Keratinocyte (primary cell): Measurements from ENCODE around the gene COX6B2. TPM values are rescaled to one million over a fixed set of nuclear protein-coding genes. Genes with fewer than 3 reads are reported as not detected.
A peak's percentile ranks its signal among the peaks of the same experiment; 100 is the strongest.

Experiments
- DNase-seq: peaks from one replicate; pipeline ENCODE4 v3.0.0-alpha.2; 2011; ENCODE audit warnings: low read depth, missing footprints, low spot score
- FAIRE-seq: peaks from 2 replicates; lab custom pipeline; 2011; peaks lifted over from hg19 to GRCh38; lab: Jason Lieb, UNC
- H2AFZ ChIP-seq: 2 replicates; pipeline ENCODE4 v1.6.0; 2012; ENCODE audit warnings: low read length, control low read depth, inconsistent platforms; ENCODE audit not compliant: control insufficient read depth
- H3K27ac ChIP-seq: 2 replicates; pipeline ENCODE4 v1.5.1; 2011; ENCODE audit warnings: low read length; ENCODE audit not compliant: control insufficient read depth, insufficient read depth
- H3K27me3 ChIP-seq: 3 replicates; pipeline ENCODE4 v1.6.0; 2011; ENCODE audit warnings: low read length; ENCODE audit not compliant: control insufficient read depth, insufficient read depth; ENCODE audit errors: extremely low read depth
- H3K36me3 ChIP-seq, 2 experiments: 2 replicates in 1 of 2; 3 replicates in 1 of 2; pipeline ENCODE4 v1.5.1; 2011; ENCODE audit warnings: low read length in 2 of 2, mild to moderate bottlenecking in 1 of 2; ENCODE audit not compliant: control insufficient read depth in 2 of 2, insufficient read depth in 2 of 2; ENCODE audit errors: extremely low read depth in 1 of 2
- H3K4me1 ChIP-seq: 3 replicates; pipeline ENCODE4 v1.5.1; 2011; ENCODE audit warnings: low read length; ENCODE audit not compliant: control insufficient read depth, insufficient read depth; ENCODE audit errors: extremely low read depth
- H3K4me2 ChIP-seq: 3 replicates; pipeline ENCODE4 v1.6.0; 2011; ENCODE audit warnings: low read depth, low read length; ENCODE audit not compliant: control insufficient read depth, insufficient read depth; ENCODE audit errors: extremely low read depth
- H3K4me3 ChIP-seq, 3 experiments: fragments of 200-600 bp in 1 of 3; sonication (generic) in 1 of 3; 2 replicates in 2 of 3; 3 replicates in 1 of 3; pipeline ENCODE4 v1.5.1; 2011 to 2016; ENCODE audit warnings: low read length in 3 of 3, mild to moderate bottlenecking in 3 of 3, control low read depth in 2 of 3, inconsistent platforms in 1 of 3, low read depth in 1 of 3, mixed read lengths in 1 of 3, mixed run types in 1 of 3, moderate library complexity in 1 of 3; ENCODE audit not compliant: control insufficient read depth in 2 of 3, insufficient read depth in 2 of 3; ENCODE audit errors: extremely low read depth in 1 of 3
- H3K79me2 ChIP-seq: 2 replicates; pipeline ENCODE4 v1.6.0; 2012; ENCODE audit warnings: low read length; ENCODE audit not compliant: control insufficient read depth, insufficient read depth
- H3K9ac ChIP-seq: 3 replicates; pipeline ENCODE4 v1.6.0; 2011; ENCODE audit warnings: low read length; ENCODE audit not compliant: control insufficient read depth, insufficient read depth; ENCODE audit errors: extremely low read depth
- H3K9me1 ChIP-seq: 3 replicates; pipeline ENCODE4 v1.6.0; 2011; ENCODE audit warnings: low read length; ENCODE audit not compliant: control insufficient read depth, insufficient read depth; ENCODE audit errors: extremely low read depth
- H3K9me3 ChIP-seq: 2 replicates; pipeline ENCODE4 v1.5.1; 2012; ENCODE audit warnings: low read depth, low read length; ENCODE audit not compliant: control insufficient read depth
- H4K20me1 ChIP-seq: 3 replicates; pipeline ENCODE4 v1.6.0; 2011; ENCODE audit warnings: low read length; ENCODE audit not compliant: control insufficient read depth, insufficient read depth; ENCODE audit errors: extremely low read depth
- EZH2 ChIP-seq: IDR thresholded peaks from one replicate; pipeline ENCODE4 v1.6.1; 2012; ENCODE audit warnings: inconsistent platforms, mild to moderate bottlenecking, low read length, moderate library complexity
- dilution Hi-C: fragments of 300-500 bp; cut with MboI; formaldehyde crosslinking; loops from one replicate; pipeline ENCODE4 v1.7.0; 2020; ENCODE audit warnings: low sequenced_read_pairs; ENCODE audit not compliant: extremely low pct_ligation_motif_present
- polyA plus RNA-seq, 5 experiments: library from polyadenylated mRNA; depleted of rRNA in 3 of 5; stranded (reverse) in 3 of 5; stranded (forward) in 1 of 5; unstranded in 1 of 5; fragments of >200 nt; gene quantifications; 1 replicate in 1 of 5; 2 replicates in 3 of 5; 3 replicates in 1 of 5; pipeline versions ENCODE4 v1.2.1 to v1.2.3, GENCODE V29; 2011 to 2012; ENCODE audit warnings: missing spikeins in 2 of 5, low read depth in 1 of 5, low replicate concordance in 1 of 5
- TF ChIP-seq, protein P1 (sequence below), 3 experiments: IDR thresholded peaks in 1 of 3; conservative IDR thresholded peaks in 1 of 3; optimal IDR thresholded peaks in 1 of 3; 2 replicates in 2 of 3; 3 replicates in 1 of 3; pipeline versions ENCODE3 to v1.5.1; 2011; ENCODE audit warnings: low read length in 3 of 3, mild to moderate bottlenecking in 3 of 3, moderate library complexity in 2 of 3, control low read depth in 1 of 3, inconsistent platforms in 1 of 3; ENCODE audit not compliant: insufficient read depth in 2 of 3; ENCODE audit errors: extremely low read depth in 1 of 3

COX6B2 gene
- polyA plus RNA-seq, 1 donor (not counting 4 experiments of a cell fraction or from before 2014, with no cell fraction given) = 1.4 TPM

DNA sequence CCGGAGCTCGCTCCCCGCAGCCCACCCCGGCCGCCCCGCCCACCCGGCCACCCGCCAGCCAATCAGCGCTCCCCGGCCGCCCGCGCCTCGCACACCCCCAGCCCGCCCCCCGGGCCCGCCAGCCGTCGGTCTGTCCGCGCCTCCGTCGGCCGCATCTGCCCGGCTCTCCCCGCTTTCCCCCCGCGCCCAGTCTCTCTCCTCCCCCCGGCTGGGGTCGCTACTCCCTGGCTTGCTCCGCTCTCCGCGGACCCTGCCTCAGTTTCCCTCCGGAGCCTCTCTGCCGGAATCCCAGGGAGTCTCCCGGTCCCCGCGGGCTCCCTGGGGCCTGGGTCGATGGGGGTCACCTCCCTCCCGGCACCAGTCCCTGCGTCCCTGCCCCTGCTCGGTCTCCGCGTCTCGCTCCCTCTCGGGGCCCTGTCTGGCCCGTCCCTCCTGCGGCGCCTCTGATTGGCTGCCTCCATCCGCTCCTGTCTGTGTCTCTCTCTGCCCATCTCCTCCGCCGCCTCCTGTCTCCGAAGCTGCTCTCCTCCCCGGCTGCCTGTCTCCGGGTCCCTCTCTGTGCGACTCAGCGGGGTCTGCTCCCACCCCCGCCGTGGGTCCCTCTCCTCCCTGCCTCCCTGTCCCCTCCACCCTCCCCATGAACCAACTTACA is 15.3 kb upstream of the COX6B2 start:
- dilution Hi-C loops = no loop called here
- no peaks in the 10 kb centered on the region for H3K79me2 ChIP-seq
- H3K9ac ChIP-seq = peak overlapping the region; percentile 69
- no peaks in the 10 kb centered on the region for H3K36me3 ChIP-seq
- H2AFZ ChIP-seq = peak overlapping the region; percentile 63
- H3K4me1 ChIP-seq = peaks cover 15% of the 10 kb centered on the region
- H3K9me1 ChIP-seq = no peaks in the 10 kb centered on the region
- peak overlapping the region; percentile 77 for H3K4me2 ChIP-seq
- peak overlapping the region; percentile 63 to 78 (median 76) for H3K4me3 ChIP-seq
- H4K20me1 ChIP-seq = no peaks in the 10 kb centered on the region
- DNase-seq = no peak
- no peaks in the 10 kb centered on the region for H3K9me3 ChIP-seq
- FAIRE-seq = no peak
- H3K27ac ChIP-seq = peak overlapping the region; percentile 36
- peaks cover 15% of the 10 kb centered on the region for H3K27me3 ChIP-seq
- TF ChIP-seq, protein P1, sequence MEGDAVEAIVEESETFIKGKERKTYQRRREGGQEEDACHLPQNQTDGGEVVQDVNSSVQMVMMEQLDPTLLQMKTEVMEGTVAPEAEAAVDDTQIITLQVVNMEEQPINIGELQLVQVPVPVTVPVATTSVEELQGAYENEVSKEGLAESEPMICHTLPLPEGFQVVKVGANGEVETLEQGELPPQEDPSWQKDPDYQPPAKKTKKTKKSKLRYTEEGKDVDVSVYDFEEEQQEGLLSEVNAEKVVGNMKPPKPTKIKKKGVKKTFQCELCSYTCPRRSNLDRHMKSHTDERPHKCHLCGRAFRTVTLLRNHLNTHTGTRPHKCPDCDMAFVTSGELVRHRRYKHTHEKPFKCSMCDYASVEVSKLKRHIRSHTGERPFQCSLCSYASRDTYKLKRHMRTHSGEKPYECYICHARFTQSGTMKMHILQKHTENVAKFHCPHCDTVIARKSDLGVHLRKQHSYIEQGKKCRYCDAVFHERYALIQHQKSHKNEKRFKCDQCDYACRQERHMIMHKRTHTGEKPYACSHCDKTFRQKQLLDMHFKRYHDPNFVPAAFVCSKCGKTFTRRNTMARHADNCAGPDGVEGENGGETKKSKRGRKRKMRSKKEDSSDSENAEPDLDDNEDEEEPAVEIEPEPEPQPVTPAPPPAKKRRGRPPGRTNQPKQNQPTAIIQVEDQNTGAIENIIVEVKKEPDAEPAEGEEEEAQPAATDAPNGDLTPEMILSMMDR (optimal IDR thresholded peaks at IDR 0.05 in 1 of 3, IDR thresholded peaks at IDR 0.05 in 1 of 3, conservative IDR thresholded peaks at IDR 0.05 in 1 of 3; ENCODE audit: extremely low read depth in 1 of 3, insufficient read depth in 2 of 3, low read length in 3 of 3) = no peak
- TF ChIP-seq EZH2 = no peak

DNA sequence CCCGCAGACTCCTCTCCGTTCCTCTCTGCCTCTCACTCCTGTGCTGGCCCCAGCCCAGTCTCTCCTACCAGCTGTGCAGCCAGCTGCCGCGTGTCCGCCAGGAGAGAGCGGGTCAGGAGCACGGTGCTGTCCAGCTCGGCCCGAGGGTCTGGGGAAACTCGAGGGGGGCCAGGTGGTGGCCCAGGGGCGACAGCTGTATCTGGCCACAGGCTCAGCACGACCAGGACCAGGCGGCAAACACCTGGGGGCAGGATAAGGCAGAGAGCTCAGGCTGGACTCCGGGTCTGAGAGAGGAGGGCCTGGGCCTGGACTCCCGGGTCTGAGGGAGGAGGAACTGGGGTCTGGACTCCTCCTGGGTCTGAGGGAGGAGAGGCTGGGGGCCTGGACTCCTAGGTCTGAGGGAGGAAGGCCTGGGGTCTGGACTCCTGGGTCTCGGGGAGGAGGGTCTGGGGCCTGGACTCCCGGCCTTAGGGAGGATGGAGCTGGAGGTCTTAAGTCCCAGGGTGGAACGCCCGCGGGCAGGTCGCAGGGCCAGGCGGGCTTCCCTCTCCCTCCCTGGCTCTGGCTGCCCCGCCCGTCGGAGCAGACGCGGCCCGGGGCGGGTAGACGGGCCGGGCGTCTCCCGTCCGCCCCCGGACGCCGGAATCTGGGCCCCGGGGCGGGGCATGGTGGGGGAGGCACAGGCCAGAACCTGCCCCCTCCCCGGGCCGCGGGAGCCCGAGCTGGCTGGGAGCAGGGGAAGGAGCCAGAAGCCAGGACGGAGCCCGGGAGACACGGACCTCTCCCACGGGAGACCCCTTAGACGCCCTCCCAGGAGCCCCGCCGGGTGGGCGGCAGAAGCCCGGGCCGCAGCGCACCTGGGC is 14.4 kb upstream of the COX6B2 start:
- FAIRE-seq = no peak
- H2AFZ ChIP-seq = no peak overlapping the region

More for the DNA sequence above, 14.4 kb upstream of the COX6B2 start:
- peak overlapping the region; percentile 32 for H3K4me2 ChIP-seq
- no peaks in the 10 kb centered on the region for H4K20me1 ChIP-seq
- H3K9ac ChIP-seq = peak overlapping the region; percentile 41
- H3K9me1 ChIP-seq = no peaks in the 10 kb centered on the region
- no peak for TF ChIP-seq EZH2
- TF ChIP-seq, protein P1 (optimal IDR thresholded peaks at IDR 0.05 in 1 of 3, IDR thresholded peaks at IDR 0.05 in 1 of 3, conservative IDR thresholded peaks at IDR 0.05 in 1 of 3; ENCODE audit: extremely low read depth in 1 of 3, insufficient read depth in 2 of 3, low read length in 3 of 3) = no peak
- peaks cover 12% of the 10 kb centered on the region for H3K27me3 ChIP-seq
- H3K4me3 ChIP-seq = peak overlapping the region; percentile 37 to 49 (median 38)
- H3K27ac ChIP-seq = no peak overlapping the region
- dilution Hi-C loops = no loop called here
- H3K4me1 ChIP-seq = peaks cover 15% of the 10 kb centered on the region
- H3K79me2 ChIP-seq = no peaks in the 10 kb centered on the region
- no peak for DNase-seq
- H3K36me3 ChIP-seq = no peaks in the 10 kb centered on the region
- no peaks in the 10 kb centered on the region for H3K9me3 ChIP-seq
